Fibroblast of skin of right biceps (primary cell): ENCODE results near the gene UGT2A3.
"Not testable (repeated sequence)": the region's sequence is repeated elsewhere in the genome, so short reads cannot be mapped to it uniquely, and the experiment has no call there.

ENCODE experiments used
- DNase-seq: peaks from one replicate; pipeline ENCODE4 v3.0.0-alpha.2; 2013

Gene UGT2A3

DNA sequence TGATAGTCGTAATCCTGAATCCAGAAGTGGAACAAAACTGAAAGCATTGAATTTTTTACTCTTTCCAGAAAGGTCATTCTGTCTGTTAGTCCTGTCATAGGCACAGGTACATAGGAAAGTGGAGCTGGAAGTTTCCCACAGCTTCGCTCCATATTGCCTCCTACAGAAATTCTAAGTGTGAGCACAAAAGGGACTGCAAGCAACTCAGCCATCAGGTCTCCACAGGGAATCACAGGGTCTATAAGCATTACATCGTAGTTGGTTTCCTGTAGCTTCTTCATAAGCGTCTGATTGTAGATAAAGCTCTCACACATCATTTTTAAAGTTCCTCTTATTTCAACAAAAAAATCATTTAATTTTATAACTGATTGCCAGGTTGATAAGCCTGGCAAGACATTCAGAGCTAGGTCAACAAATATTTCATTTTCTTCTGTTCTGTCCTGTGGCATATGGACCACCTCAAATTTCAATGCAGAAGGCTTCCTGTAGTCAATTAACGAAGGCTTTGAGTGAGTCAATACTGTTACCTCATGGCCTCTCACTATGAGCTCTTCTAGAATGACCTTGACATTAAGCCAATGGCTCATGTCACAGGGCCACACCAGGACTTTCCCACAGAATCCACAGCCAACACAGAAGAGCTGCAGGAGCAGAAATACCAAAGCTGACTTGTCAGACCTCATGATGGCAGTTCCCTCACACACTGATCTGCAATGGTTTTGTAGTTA, at the start of gene UGT2A3:
TSS of gene UGT2A3 (minus strand) at position 727 of the 728 bp plus-strand sequence. CDS start at position 683, 44 bp downstream.
- DNase-seq = no peak

GRCh38 chr4:68997040-68997439, 45.4 kb upstream of the UGT2A3 start:
- DNase-seq = no peak

DNA sequence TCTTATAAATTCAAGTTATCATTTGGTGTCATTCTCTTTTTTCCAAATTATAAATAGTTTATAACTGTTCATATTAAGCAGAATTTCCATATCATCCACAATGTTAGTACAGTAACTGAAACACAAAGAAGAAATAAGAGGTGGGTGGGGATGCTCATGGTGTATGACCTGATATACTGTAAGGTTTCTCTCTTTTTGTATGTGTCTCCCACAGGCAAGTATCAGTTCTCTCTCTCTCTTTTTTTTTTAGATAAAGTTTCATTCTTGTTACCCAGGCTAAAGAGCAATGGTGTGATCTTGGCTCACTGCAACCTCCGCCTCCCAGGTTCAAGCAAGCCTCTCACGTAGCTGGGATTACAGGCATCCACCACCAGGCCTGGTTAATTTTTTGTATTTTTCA, 43.7 kb upstream of the UGT2A3 start:
- no peak for DNase-seq

GRCh38 chr4:68987007-68987406, 35.4 kb upstream of the UGT2A3 start:
- DNase-seq = no peak

GRCh38 chr4:68985442-68985841, 33.8 kb upstream of the UGT2A3 start:
- DNase-seq = no peak

GRCh38 chr4:68984947-68985346, 33.3 kb upstream of the UGT2A3 start:
- no peak for DNase-seq

GRCh38 chr4:68963374-68963773, 11.8 kb upstream of the UGT2A3 start:
- no peak for DNase-seq

GRCh38 chr4:68962868-68963267, 11.3 kb upstream of the UGT2A3 start:
- DNase-seq = no peak

- DNase-seq = no peak
Observed at GRCh38 chr4:68960294-68961163, 8.9 kb upstream of the UGT2A3 start.

DNA sequence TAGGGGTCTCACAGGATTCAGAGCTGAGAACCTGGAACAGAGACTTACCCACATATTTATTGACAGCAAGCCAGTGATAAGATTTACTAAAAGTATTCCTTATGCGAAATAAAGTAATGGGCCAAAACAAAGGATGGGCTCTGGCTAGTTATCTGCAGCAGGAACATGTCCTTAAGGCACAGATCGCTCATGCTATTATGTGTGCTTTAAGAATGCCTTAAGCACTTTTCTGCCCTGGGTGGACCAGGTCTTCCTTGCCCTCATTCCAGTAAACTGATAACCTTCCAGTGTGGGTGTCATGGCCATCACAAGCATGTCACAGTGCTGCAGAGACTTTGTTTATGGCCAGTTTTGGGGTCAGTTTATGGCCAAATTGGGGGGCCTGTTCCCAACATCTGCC, 7.5 kb upstream of the UGT2A3 start:
- not testable (repeated sequence) for DNase-seq

DNA sequence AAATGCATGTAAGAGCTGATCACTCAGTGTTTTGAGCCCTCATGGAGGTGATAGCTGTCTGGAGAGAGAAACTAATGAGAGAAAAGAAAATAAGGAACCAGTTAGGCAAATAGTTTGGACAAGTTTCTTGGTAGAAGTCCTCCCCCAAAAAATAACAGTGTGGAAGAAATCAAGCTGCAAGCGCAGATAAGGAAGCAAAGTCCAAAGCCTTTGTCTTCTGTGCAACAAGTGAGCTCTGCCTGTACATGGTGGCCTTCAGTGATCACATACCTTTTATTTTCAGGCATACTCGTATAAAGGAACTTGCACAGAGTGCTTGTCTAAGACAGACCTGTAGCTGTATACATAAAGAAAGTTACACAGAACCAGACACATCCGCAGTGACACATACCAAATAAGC, 2.5 kb upstream of the UGT2A3 start:
- no peak for DNase-seq

GRCh38 chr4:68953056-68953596, 1.5 kb upstream of the UGT2A3 start:
- no peak for DNase-seq

- DNase-seq = no peak
Observed at GRCh38 chr4:68951806-68952585, 392 bp upstream of the UGT2A3 start.

GRCh38 chr4:68950033-68950432, 1.6 kb downstream of the UGT2A3 start:
- DNase-seq = no peak

DNA sequence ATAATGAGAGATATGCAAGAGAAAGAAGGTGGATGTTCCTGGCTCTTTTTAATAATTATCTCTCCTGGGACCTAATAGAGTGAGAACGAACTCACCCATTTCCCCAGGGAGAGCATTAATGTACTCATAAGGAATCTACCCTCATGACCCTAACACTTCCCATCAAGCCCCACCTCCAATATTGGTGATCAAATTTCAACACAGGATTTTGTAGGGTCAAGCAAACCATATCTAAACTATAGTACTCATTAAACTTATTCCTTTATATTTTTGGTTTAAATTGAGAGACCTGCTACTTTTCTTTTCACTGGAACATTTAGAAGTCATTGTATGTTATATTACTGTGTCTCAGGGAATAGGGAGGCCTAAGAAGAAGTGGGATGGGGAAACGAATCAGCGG, 2.6 kb downstream of the UGT2A3 start:
- no peak for DNase-seq

DNA sequence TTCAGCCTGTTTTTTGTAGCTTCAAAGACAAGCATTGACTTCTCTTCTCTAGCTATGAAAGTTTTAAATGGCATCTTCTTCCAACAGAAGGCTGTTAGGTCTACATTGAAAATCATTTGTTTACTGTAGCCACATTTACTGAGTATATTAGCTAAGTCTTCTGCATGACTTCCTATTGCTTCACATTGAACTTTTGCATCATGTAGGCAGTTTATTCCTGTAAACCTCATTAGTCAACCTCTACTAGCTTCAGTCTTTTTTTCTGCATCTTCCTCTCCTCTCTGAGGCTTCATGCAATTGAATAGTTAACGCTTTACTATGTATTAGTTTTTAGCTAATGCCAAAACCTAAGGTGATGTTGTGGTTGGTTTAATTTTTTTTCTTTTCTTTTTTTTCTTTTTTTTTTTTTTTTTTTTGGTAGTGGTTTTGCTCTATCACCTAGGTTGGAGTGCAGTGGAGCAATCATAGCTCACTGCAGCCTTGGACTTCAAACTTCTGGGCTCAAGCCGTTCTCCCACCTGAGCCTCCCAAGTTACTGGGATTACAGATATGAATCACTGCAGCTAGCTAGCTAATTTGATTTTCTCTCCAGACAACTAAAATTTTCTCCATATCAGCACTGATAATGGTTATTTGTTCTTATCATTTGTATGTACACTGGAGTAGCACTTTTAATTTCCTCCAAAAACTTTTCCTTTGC, 3.4 kb downstream of the UGT2A3 start:
- DNase-seq = no peak

GRCh38 chr4:68929076-68929737, 22.4 kb downstream of the UGT2A3 start:
- no peak for DNase-seq

- DNase-seq = no peak
Observed at GRCh38 chr4:68927165-68927564, 24.4 kb downstream of the UGT2A3 start.

DNA sequence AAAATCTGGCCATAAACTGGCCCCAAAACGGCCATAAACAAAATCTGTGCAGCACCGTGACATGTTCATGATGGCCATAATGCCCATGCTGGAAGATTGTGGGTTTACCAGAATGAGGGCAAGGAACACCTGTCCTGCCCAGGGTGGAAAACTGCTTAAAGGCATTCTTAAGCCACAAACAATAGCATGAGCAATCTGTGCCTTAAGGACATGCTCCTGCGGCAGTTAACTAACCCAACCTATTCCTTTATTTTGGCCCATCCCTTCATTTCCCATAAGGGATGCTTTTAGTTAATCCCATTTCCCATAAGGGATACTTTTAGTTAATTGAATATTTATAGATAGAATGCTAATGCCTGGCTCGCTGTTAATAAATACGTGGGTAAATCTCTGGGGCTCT, 29.4 kb downstream of the UGT2A3 start:
- not testable (repeated sequence) for DNase-seq

DNA sequence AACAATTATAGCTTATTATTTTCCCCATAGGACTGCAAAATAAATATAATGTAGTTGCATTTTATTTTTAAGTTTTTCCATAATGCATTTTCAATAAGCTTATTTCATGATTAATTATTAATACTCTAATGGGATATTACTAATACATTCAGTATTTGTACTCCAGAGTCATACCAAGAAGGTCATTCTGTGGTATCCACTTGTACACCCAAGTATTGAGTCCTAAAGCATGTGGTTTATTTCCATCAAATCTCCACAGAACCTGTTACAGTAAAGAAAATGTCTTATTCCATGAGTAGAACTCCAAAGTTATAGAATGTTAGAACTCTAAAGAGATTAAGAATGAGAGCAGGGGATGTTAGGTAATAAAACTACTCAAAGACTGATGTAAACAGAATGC, 30.6 kb downstream of the UGT2A3 start:
- no peak for DNase-seq

GRCh38 chr4:68917016-68917415, 34.6 kb downstream of the UGT2A3 start:
- DNase-seq = no peak

- no peak for DNase-seq
Observed at GRCh38 chr4:68912807-68913206, 38.8 kb downstream of the UGT2A3 start.
